Renal pelvis (tissue), 4 donors: Measurements from ENCODE around the gene AGBL1. TPM values are rescaled to one million over a fixed set of nuclear protein-coding genes. Genes with fewer than 3 reads are reported as not detected.
A peak's percentile ranks its signal among the peaks of the same experiment; 100 is the strongest.

Experiments used
- DNase-seq: peaks from one replicate; pipeline ENCODE4 v3.0.0-alpha.2; 2013
- polyA plus RNA-seq, 3 donors: library from polyadenylated mRNA; unstranded; fragments of 120-200 nt; gene quantifications; one replicate each; pipeline ENCODE4 v1.2.1, GENCODE V29; 2013; ENCODE audit not compliant: insufficient read length in 3 of 3

The AGBL1 gene
- polyA plus RNA-seq, 3 donors, result 0.14 to 0.16 (median 0.15) TPM

DNA sequence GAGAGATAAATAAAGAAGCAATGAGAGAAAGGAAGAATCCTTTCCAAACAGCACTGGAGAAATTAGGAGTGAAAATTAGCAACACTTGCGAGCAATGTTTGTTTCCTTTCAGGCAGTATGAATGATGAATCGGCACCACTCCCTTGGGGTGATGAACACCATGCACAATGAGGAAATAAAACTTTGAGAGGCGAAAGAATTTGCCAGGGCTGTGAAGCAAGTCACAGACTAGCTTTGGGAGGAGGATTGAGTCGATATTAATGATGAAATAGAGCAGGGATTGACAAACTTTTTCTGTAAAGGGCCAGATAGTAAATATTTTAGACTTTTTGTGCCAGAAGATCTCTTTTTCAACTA is 237.7 kb downstream of the AGBL1 start:
- no peak for DNase-seq

DNA sequence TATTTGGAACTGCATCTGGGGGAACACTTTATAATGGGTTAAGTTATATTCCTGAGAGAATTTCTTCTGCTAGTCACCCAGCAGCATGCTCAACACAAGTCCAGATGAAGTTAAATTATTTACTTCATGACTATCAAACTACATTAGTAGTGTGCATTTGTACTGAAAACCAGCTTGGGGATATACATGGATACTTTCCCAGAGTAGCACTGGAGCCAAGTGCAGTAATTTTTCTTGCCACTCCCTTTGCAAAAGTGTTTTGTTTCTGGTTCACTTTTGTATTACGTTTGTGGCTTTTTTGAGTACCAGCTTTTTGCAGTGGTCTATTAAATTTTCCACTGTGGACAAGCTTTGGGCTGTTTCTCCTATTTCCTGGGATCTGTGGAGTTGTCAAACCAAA is 243.0 kb downstream of the AGBL1 start:
- DNase-seq, result no peak

DNA sequence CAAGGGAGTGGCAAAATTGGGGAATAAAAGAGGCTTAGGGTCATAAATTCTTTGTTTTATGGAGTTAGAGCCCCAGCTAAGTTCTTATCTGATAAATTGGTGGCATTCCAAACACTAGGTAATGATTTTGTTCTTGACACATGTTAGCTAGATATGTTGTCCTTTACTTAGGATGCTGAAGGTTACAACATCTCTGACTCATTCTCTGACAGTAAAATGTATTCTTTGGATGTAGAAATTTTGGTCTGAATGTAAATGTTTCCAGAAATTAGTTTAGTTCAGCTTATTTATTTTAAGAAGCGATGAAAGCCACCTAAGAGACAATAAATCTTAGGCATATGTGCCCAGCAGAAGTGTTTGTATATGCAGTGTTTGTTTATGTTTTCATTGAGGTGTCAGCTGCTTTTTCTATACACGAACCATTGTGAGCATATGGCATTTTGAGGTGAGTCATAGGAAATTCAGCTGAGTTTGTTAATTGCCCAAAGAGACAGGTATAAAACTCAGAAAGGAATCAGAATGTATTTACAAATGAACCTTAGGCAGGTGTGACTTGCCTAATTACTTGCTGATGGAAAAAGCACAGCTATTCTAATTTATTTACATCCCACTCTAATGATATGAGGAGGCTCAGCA is 247.7 kb downstream of the AGBL1 start:
- no peak for DNase-seq

DNA sequence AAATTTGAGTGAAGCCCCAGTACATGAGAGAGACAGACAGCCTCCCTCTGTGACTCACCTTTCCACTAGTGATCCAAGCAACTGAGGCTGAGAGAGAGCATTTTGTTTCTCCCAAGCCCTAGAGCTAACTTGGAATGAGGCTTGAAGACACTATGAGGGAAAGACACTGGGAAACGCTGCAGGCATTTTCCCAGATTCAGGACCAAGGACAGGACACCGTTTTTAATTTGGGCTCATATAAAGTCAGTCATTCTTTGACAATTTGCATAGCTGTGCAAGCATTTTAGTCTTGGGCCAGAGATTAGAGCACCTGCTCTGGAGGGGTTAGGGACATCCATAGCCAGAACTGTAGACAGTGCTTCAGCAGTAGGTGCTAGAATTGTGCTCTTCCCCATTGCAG is 249.0 kb downstream of the AGBL1 start:
- DNase-seq, result no peak

DNA sequence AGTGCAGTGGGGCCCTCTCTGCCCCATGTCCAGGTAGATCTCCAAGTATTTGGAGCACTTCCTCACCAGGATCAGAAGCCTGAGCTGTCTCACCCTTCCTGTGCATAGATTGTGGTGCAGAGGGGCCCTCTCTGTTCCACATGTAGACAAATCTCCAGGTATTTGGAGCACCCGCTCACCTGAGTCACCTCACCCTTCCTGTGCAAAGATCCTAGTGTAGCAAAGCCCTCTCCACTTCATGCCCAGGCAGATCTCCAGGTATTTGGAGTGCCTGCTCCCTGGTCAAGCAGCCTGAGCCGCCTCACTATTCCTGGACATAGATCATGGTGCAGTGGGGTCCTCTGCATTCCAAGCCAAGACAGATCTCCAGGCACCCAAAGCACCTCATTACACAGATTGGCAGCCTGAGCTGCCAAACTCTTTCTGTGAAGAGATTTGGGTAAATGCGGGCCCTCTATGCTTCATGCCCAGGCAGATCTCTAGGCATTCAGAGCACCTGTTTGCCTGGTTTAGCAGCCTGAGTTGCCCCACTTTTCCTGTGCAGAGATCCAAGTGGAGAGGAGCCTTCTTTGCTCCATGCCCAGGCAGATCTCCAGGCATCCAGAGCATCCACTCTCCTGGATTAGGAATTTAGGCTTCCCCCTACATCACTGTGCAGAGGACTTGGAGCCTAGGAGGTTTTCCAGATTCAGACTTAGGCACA is 249.8 kb downstream of the AGBL1 start:
- no peak for DNase-seq

DNA sequence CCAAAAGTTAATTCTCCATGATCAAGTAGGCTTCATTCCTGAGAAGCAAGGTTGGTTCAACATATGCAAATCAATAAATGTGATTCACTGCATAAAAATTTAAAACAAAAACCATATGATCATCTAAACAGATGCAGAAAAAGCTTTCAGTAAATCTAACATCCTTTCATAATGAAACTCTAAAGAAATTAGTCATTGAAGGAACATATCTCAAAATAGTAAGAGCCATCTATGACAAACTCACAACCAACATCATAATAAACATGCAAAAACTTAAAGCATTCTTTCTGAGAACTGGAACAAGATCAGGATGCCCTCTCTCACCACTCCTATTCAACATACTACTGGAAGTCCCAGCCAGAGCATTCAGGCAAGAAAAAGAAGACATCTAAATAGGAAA is 254.1 kb downstream of the AGBL1 start:
- DNase-seq, result no peak

DNA sequence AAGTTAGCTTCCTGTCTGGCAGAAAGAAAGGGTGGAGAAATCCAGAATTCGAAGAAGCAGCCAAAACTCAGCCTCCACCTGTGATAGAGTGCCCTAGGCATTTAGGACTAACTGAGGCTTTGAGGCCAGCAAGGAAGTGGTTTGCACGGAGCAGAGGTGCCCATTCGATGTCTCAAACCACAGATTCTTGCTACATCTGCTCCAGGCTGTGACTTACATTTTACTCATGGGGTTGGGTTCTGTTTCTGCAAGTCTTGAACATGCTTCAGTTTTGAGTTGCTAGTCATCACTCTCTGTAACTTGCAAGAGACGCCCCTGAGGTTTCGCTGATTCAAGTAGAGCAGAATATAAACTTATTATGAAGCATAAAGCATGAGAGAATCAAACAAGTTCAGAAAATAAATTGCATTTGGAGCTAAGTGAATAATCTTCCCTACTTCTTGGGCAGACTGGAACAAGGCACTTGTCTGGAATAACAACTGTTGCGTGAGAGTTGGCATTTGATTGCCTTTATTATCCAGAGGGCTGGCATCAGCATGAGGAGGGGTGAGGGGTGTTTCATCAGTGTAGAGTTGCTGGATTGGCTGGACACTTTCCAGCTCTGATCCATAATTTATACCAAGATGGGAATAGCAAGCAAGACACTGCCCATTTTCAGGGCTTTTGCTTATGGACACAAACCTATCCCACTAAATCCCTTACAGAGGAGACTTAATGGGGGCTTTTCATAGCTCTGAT is 256.5 kb downstream of the AGBL1 start:
- DNase-seq, result no peak

DNA sequence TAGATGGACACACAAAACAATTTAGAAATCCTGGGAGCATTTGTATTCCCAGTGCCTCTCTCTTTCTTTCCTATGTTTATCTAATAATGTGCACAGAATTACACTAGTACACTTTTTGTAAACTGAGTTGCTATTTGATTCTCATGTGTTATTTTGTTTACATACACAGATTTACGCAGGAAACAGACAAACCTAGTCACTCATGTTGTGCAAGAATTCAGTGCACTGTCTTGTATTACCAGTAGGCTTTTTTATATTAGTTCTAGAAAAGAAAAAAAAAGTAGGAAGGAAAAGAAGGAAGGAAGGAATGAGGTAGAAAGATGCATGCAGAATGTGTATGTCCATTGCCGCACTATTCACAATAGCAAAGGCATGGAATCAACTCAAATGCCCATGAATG is 257.4 kb downstream of the AGBL1 start:
- DNase-seq, result no peak

DNA sequence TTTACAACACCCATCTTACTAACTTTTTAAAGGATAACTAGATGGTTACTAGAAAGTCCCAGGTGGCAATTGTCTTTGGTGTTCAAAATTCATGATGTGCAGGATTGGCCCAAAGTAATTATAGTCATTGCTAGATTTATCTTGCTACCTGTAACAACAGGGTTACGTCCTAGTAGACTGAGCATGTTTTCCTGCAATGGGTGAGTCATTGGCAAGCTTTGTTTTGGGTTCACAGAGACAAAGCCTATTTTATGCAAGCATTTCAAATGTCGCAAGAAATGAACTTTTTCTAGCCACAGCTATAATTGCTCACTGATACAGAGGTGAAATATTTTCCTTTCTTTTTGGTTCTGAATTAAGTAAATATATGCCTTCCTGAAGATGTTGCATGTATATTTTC is 267.6 kb downstream of the AGBL1 start:
- no peak for DNase-seq

DNA sequence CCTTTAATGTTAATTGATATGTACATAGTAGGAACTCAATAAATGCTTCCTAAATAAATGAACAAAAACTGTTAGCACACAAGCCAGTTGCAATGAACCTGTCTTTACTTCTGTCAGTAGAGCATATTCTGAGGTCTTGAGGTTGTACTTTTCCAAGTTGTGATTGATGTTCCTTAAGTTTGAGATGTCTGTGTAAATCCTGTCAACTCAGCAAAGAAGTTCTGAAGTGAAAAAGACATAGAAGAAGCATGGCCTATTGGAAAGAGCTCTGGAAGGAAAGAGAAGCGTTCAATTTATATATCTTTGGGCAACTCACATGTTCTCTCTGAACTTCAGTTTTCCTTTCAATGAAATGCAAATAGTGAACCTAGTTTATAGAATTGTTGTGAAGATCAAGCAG is 269.9 kb downstream of the AGBL1 start:
- no peak for DNase-seq

DNA sequence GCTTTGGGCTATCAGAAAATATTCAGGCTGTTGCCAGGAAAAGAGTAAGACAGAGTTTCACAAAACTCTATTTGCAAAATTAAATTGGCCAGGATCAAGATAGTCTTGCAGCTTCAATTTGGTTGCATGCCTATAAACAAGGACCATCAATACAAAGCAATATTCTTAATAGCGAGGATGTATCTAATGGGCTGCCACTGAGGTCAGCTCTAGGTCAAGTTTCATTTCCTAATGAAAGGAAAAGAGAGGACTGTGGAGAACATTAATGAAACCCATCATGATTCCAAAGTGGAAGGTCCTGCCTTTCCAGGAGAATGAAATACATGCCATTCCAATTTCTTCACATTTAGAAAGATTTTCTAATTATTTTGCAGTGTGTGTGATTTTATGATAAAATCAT is 273.5 kb downstream of the AGBL1 start:
- DNase-seq, result no peak

DNA sequence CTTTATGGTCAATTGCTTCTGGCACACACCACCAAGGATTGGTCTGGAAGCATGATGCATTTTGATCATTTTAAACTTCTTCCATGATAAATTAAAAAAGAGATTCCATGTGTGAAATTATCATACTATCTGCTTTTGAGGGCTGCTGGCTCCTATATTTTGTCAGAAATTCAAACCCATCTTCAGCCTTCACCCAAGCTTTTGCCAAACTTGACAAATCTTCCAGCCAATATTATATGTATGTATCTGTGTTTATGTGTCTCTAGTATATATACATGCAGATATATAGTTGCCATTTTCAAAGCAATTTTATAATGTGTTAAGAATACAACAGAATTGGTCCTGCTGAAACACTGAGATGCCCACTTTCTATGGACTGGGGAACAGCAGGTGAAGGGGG is 275.7 kb downstream of the AGBL1 start:
- no peak for DNase-seq

DNA sequence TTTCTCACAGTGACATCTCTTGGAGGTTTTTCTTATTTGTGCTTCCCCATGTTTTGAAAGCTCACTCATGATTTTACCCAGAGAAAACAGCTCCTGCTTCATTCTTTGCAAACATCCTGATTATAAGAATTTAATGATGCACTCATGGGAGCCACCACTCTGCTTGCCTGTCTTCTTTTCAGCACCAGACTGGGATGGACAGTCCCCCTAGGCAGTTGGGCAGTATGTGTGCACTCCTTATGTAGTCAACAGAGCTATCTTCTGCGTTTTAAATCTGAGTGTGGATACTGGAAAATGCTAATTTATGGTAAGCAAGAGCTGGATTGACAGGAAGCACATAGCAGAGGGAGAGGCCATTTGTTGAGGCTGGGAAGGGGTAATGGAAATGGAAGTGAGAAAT is 276.1 kb downstream of the AGBL1 start:
- peak; percentile 16 for DNase-seq

DNA sequence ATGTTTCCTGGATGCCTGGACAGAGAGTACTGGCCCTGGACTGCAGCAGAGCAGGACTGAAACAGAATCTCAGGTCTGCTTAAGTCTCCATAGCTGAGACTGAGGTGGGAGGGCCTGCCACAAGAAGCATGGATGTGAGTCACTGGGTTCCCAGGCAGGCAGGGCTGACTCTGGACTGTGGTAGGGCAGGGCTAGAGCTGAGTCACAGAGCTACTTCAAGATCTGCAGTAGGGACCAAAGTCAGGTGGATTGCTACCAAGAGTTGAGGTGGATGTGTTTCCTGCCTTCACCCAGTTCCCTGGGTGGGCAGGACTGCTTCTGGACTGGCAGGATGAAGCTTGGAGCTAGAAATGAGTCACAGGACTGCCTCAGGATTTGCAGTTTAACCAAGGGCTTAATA is 282.9 kb downstream of the AGBL1 start:
- no peak for DNase-seq

DNA sequence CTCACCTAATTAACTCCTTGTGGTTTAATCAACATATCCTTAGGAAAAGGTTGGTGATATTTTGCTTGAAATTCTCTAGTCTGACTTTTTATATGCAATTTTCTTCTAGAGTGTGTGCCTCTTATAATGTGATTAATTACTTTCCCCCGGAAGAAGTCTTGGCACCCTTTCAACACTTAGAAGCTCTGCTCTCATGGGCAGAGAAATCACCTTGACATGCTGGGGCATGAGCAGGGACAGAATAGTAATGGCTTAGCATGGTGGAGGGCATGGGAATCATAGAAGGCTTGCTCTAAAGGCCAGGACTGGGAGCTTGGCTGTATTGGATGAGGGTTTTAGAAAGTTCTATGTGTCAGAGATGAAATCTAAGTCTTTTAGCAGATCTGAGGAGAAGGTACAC is 293.5 kb downstream of the AGBL1 start:
- DNase-seq, result no peak

DNA sequence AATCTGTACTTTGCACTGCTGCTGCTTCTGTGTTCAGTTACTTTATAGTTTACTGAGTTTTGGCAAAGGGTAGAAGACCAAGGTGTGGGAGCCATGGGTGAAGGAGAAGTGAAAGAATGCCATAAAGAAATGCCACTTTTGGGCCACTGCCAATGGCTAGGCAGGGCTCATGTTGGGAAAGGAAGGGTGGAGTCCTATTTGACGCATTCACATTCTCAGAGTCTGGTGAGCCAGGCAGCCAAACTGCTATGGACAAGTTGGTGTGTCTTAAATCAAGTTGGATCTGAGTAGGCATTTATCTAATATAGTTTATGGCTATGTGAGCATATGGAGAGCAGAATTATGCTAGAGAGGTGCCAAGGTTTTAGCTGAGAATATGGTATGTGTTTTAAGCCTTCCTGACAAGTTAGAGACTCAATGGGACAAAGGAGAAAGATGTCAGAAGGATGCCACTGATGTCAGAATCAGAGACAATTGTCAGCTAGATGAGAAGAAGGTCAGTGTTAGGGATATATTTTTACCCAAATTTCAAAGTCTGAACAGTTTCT is 296.1 kb downstream of the AGBL1 start:
- no peak for DNase-seq

DNA sequence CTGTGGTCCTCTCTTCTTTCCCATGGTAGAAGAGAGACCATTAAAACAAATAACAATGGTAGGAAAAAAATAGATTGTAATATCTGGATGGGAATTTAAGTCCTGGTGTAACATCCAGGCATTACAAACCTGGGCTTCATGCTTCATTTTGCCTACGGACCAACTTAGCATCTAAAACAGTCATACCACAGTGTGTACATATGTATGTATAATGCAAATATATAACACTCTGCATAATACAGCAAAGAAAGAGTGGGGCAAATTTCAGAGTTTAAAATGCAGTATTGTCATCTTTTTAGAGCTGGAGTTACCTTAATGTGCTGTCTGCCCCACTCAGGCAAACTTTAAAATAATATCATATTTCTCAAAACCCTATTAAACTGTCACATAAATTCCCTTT is 298.2 kb downstream of the AGBL1 start:
- no peak for DNase-seq

DNA sequence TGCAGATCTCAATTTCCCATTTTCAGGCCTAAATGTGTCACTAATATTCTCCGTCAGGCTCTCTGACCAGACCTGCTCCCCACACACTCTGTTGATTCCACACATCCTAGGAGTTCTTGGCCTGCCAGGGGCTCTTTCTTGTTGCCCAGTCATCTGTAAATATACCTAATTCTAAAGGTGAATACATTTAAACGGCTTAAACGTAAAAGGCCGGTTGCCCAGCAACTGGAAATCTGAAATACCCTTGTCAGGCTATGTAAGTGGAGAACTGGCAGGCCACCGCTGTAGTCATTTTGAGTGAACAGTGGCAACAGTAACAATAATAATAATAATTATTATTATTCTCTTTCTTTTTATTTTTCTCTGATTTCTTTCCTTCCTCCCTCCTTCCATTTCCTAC is 302.7 kb downstream of the AGBL1 start:
- peak; percentile 23 for DNase-seq

DNA sequence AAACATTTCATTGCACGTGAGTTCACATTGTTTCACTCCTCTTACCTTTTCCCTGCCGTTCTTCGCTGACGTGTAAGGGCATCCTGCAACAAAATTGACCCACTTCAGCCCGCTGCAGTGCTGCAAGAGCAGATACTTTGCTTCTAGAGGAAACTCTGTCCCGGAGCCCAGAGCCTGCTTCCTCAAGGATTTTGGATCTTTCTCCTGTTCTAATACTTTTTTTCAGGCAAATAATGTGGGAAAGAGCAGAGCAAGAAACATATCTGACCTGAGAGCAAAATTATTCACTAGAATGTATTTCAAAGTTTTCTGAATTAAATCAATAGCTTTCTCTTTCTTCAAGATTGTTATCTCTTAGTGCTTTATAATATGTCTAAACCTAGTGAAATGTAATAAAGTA is 303.9 kb downstream of the AGBL1 start:
- no peak for DNase-seq

DNA sequence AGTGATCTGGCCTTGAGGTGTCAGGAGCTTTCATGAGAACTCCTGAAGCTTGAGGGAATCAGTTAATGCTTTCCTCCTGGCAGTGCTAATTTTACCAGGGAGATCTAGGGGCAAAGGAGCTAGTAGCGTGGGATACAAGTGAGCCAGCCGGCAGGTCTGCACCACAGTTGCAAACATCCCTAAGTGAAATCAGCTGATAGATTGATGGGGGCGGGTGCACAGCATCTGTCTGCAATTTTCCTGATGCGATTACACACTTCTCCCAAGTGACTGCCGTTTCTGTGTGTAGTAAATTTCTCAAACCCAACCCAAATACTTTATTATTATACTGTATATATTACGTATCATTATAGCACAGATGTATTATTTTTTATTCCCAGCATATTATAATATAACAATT is 304.5 kb downstream of the AGBL1 start:
- DNase-seq, result no peak

DNA sequence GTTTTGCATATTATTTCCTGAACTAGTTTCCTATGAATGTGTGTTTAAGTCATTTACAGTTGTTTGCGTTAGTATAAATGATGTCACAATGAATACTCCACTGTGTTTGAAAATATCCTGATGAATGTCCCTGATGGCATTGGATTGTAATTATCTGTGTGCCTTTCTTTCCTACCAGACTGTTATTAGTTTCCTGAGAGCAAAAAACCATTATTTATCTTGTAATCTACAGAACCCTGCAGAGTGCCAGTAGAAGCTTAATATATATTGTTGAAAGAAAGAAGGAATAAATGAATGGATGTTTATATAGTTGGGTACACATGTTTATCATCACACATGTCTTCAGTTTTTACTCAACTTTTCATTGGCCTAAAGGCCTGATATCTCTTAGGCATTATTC is 312.6 kb downstream of the AGBL1 start:
- DNase-seq, result no peak

DNA sequence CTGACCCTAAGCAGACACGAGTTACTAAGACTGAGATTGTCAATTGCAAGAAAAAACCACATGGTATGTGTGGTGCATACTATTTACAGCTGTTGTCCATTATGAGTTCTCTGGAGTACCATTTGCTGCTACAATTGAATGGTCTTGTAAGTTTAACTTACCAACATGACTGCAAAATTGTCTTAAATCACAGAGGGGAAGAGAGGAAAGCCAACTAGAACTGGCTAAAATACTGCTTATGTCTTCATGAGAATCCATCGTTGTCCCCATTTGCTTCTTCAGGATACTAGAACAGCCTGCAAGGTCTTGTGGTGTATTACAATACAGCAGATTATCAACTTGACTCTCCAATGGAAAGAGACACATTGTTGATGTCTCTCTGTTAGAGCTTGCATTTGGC is 313.2 kb downstream of the AGBL1 start:
- no peak for DNase-seq

DNA sequence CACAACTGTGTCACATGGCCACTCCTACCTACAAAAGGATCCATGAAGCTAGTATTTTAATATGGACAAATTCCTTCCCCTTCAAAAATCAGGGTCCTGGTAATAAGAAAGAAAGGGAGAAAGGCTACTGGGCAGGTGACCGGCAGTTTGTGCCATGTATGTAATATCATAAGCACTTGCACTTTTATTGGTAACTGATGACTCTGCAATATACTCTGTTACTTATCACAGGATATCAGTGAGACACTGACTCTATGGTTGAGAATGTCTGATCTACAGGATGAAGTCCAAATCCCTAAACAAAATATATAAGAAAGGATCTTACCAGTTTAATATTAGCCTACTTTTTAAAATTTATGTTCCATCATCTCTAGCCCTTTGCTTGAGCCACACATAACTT is 315.2 kb downstream of the AGBL1 start:
- no peak for DNase-seq
